KMS-11 (cell line): Measurements from ENCODE around the gene YWHAH.

Experiments
- H2AFZ ChIP-seq: fragments of 200-600 bp; sonication (generic); 2 replicates; pipeline ENCODE4 v1.6.1; 2016; ENCODE audit warnings: antibody characterized with exemption, mixed run types, low read depth
- H3K27ac ChIP-seq: fragments of 200-600 bp; sonication (generic); 2 replicates; pipeline ENCODE4 v1.6.1; 2016; ENCODE audit warnings: mild to moderate bottlenecking, mixed run types
- H3K27me3 ChIP-seq: fragments of 200-600 bp; sonication (generic); 2 replicates; pipeline ENCODE4 v1.6.1; 2017; ENCODE audit warnings: mild to moderate bottlenecking, low read depth, mixed run types, moderate library complexity; ENCODE audit not compliant: insufficient read depth
- H3K36me3 ChIP-seq: fragments of 200-600 bp; sonication (generic); 2 replicates; pipeline ENCODE4 v1.6.1; 2017; ENCODE audit warnings: mild to moderate bottlenecking, mixed run types; ENCODE audit not compliant: insufficient read depth
- H3K4me1 ChIP-seq: fragments of 200-600 bp; sonication (generic); 2 replicates; pipeline ENCODE4 v1.6.1; 2016; ENCODE audit warnings: mild to moderate bottlenecking, low read depth, mixed run types; ENCODE audit not compliant: poor library complexity, severe bottlenecking
- H3K4me2 ChIP-seq: fragments of 200-600 bp; sonication (generic); 2 replicates; pipeline ENCODE4 v1.7.0; 2016; ENCODE audit warnings: mild to moderate bottlenecking, mixed run types
- H3K4me3 ChIP-seq: fragments of 200-600 bp; sonication (generic); IDR thresholded peaks from 2 replicates; pipeline ENCODE4 v1.6.1; 2017; ENCODE audit warnings: low read depth, low read length, mixed read lengths; ENCODE audit not compliant: insufficient read depth
- H3K79me2 ChIP-seq: fragments of 200-600 bp; sonication (generic); 2 replicates; pipeline ENCODE4 v1.6.1; 2016; ENCODE audit warnings: low read depth, mixed run types; ENCODE audit not compliant: insufficient read depth
- H3K9ac ChIP-seq: fragments of 200-600 bp; sonication (generic); 2 replicates; pipeline ENCODE4 v1.6.1; 2016; ENCODE audit warnings: mild to moderate bottlenecking, mixed run types
- H4K20me1 ChIP-seq: fragments of 200-600 bp; sonication (generic); 2 replicates; pipeline ENCODE4 v1.6.1; 2016; ENCODE audit warnings: mild to moderate bottlenecking, mixed run types; ENCODE audit not compliant: insufficient read depth
- CTCF ChIP-seq: fragments of 200-600 bp; sonication (generic); conservative IDR thresholded peaks from 2 replicates; pipeline ENCODE4 v1.6.1; 2017; ENCODE audit warnings: low read depth, mild to moderate bottlenecking, antibody characterized with exemption, low read length, moderate library complexity, mixed read lengths

YWHAH gene

GRCh38 chr22:31995807-31996206 lies 51.5 kb downstream of the YWHAH start:
- no peak overlapping the region for H3K27ac ChIP-seq

GRCh38 chr22:31998784-31999385 lies 54.5 kb downstream of the YWHAH start:
- no peak overlapping the region for H3K27ac ChIP-seq
- no peak overlapping the region for H3K4me3 ChIP-seq
- no peak overlapping the region for H2AFZ ChIP-seq
- no peaks in the 10 kb centered on the region for H3K27me3 ChIP-seq
- H3K4me1 ChIP-seq, result no peaks in the 10 kb centered on the region
- no peaks in the 10 kb centered on the region for H4K20me1 ChIP-seq
- no peaks in the 10 kb centered on the region for H3K36me3 ChIP-seq
- no peak overlapping the region for H3K9ac ChIP-seq
- no peak overlapping the region for H3K4me2 ChIP-seq
- H3K79me2 ChIP-seq, result no peaks in the 10 kb centered on the region
- no peak for TF ChIP-seq CTCF

More at GRCh38 chr22:31995807-31996206, 51.5 kb downstream of the YWHAH start:
- Histone ChIP-seq H3K4me1 (no peaks in the 10 kb centered on the region), H4K20me1 (no peaks in the 10 kb centered on the region), H3K9ac (no peak overlapping the region), H3K79me2 (no peaks in the 10 kb centered on the region), H2AFZ (no peak overlapping the region), H3K4me2 (no peak overlapping the region), H3K4me3 (no peak overlapping the region), H3K27me3 (no peaks in the 10 kb centered on the region), H3K36me3 (no peaks in the 10 kb centered on the region)
- TF ChIP-seq CTCF, result no peak

- Histone ChIP-seq H3K27ac (no peak overlapping the region), H3K4me3 (no peak overlapping the region), H3K36me3 (no peaks in the 10 kb centered on the region), H3K79me2 (no peaks in the 10 kb centered on the region), H3K9ac (no peak overlapping the region), H3K27me3 (no peaks in the 10 kb centered on the region), H3K4me1 (no peaks in the 10 kb centered on the region), H3K4me2 (no peak overlapping the region), H4K20me1 (no peaks in the 10 kb centered on the region), H2AFZ (no peak overlapping the region)
- no peak for TF ChIP-seq CTCF
Measured at GRCh38 chr22:32000181-32000580, 55.8 kb downstream of the YWHAH start.

GRCh38 chr22:32005453-32005852 lies 61.1 kb downstream of the YWHAH start:
- H3K27me3 ChIP-seq, result no peaks in the 10 kb centered on the region
- no peak overlapping the region for H2AFZ ChIP-seq

More at GRCh38 chr22:32005453-32005852, 61.1 kb downstream of the YWHAH start:
- Histone ChIP-seq H4K20me1 (no peaks in the 10 kb centered on the region), H3K36me3 (no peaks in the 10 kb centered on the region), H3K4me1 (no peaks in the 10 kb centered on the region), H3K4me2 (no peak overlapping the region), H3K9ac (no peak overlapping the region), H3K4me3 (no peak overlapping the region), H3K27ac (no peak overlapping the region), H3K79me2 (no peaks in the 10 kb centered on the region)
- TF ChIP-seq CTCF, result no peak
